Endometrial microvascular endothelial cells (primary cell): ENCODE measurements around the gene EXPH5. TPM values are rescaled to one million over a fixed set of nuclear protein-coding genes. Genes with fewer than 3 reads are reported as not detected.

Experiments used
- in situ Hi-C: cut with HindIII; loops from 2 replicates; pipeline ENCODE4 v1.10.0; 2017; ENCODE audit warnings: low sequenced_read_pairs, low pct_unique_long_range_greater_than_20kb; ENCODE audit errors: inconsistent ontology term
- total RNA-seq: library from RNA; depleted of rRNA; stranded (reverse); fragments of >200 nt; gene quantifications from one replicate; pipeline ENCODE4 v1.2.3, GENCODE V29; 2015; ENCODE audit errors: inconsistent ontology term

EXPH5 gene
- total RNA-seq, 1 donor from 2014 or later = 0.28 TPM

DNA sequence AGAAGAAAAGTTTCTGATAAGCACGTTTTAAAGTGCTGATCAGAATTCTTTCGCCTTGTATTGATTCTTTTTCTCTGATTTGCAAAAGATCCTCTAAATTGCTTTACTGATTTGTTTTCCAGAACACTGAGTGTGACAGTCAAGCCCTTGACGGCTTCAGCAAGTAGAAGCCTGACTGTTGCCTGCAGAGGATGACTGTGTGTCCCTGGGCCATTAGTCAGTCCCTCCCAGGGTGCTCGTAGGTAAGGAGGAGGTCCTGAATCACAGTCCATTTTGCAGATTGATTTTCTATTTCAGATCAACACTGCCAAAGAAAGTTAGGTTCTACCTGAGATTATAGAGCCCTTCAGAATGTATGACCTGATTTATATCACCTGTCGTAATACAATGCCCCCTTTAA lies 56.8 kb downstream of the EXPH5 start:
- in situ Hi-C loops = no loop called here

GRCh38 chr11:108535384-108535955 lies 58.1 kb downstream of the EXPH5 start:
- in situ Hi-C loops = no loop called here

- in situ Hi-C loops = no loop called here
Measured at GRCh38 chr11:108534274-108534882, 59.2 kb downstream of the EXPH5 start.

GRCh38 chr11:108530426-108530825 lies 63.1 kb downstream of the EXPH5 start:
- in situ Hi-C loops = no loop called here

GRCh38 chr11:108527382-108527781 lies 66.2 kb downstream of the EXPH5 start:
- in situ Hi-C loops = no loop called here

DNA sequence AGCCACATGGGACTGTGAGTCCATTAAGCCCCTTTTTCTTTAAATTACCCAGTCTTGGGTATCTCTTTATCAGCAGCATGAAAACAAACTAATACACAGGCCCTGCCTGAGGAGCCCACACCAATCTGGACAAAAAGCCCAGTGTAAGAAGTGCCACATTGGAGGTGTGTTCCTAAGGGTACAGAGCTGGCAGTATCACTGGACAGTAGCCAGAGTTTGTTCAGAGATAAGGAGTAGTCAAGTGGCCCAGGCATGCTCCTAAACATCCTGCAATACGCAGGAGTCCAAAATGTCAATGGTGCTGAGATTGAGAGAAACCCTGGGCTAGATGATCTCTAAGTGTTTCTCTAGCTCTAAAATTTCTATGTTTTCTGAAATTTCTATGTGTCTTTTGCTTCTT lies 68.4 kb downstream of the EXPH5 start:
- in situ Hi-C loops = no loop called here

GRCh38 chr11:108524422-108524821 lies 69.1 kb downstream of the EXPH5 start:
- in situ Hi-C loops = no loop called here

GRCh38 chr11:108522318-108522717 lies 71.2 kb downstream of the EXPH5 start:
- in situ Hi-C loops = no loop called here

GRCh38 chr11:108518581-108518980 lies 75.0 kb downstream of the EXPH5 start:
- in situ Hi-C loops = no loop called here

GRCh38 chr11:108516125-108516524 lies 77.4 kb downstream of the EXPH5 start:
- in situ Hi-C loops = no loop called here

GRCh38 chr11:108512708-108513107 lies 80.9 kb downstream of the EXPH5 start:
- in situ Hi-C loops = no loop called here

DNA sequence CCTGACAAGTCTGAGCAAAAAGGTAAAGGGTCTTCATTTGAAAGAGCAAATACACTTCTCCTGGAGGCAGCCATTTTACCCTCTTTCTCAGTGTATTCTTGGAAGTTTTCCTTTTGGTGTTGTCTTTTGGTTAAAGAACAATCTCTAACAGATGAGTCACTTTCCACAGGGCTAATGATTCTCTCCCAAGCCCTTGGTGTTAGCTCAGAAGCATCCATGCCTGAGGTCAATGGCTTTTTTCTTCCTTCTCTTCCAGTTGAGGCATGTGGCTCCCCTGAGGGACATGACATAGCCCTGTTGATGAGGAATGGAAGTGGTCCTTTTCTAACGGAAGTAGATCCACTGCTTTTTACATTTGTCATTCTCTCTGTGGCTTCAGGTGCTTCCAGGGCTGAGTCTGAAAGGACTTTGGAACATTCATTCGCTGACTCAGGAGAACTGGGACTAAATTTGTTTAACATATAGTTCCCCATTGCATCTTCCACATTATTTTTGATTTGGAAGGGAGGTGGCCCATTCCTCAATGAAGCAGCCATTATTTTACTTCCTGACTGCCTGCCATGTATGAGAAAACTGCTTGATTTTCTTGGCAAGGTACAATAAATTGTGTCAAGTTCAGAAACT lies 81.6 kb downstream of the EXPH5 start:
- in situ Hi-C loops = no loop called here

DNA sequence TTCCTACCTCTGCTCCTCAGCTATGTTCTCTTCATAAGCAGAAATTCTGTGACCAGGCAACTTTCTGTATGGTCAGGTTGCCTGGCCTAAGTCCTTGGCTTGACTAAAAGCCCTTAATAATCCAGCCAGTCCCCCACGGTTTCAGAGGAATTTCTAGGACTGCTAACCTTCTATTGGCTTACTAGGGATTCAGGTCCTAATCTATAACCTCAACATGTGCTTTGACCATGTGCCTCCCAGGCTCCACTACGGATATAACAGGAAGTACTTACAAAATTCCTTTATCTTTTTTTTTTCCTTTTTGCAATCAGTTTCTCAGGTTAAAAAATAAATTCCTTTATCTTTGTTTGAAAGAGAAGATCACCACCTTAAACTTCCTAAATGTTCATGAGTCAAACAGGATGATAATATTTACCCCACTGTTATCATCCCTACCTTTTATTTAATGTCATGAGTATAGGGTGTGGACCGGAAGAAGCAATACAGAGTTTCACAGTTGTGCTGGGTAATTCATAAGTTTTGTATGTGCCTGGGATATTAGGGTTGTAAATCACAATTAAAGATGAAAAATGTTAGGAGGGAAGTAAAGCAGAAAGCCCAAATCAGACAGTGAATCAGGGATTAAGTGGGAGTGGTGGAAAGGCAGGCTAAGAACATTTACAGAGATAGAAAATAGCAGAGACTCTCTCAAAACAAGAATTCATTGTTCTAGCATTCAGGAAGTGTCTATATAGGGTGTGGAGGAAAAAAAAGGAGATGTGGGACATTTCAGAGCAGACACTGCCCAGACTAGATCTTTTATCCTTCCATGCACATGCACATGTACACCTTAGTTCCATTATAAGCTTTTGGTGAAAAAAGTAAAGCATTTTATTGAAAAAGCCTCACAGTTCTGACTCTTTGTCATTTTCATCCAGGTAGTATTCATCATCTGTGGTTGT lies 84.6 kb downstream of the EXPH5 start:
- in situ Hi-C loops = no loop called here

DNA sequence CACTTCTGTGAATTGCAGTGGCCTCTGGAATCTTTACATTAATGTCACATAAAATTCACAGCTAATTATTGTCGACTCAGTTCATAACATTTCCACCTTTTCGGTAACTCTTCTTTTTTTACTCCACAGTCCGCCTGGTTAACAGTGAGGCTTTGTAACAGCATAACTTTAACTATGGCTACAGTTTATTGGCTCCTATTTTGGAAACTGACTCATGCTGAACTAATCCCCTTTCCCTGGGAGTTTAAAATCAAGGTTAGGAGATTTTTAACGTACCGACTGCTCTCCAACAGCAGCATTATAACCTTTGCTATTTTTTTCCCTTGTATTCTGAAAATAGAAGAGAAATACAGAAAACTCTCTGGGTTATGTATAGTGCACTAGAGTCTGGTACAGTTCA lies 92.2 kb downstream of the EXPH5 start:
- in situ Hi-C loops = no loop called here

DNA sequence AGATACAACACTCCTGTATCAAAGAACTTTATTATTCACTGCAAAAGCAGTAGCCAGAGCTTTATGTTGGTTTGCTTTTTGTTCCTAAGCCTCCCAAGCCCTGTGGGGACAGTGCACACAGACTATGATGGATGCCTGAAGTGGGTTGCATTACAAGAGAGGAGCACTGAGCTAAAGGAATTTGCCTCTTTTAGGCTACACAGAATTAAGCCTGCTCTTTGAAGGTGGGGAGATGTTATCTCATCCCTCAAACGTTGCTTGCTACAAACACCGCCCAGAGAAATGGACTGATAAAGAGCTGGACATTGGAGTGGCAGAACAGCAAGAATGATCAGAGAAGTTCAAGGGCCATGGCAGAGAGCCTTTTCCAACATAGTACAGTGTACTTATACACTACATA lies 92.8 kb downstream of the EXPH5 start:
- in situ Hi-C loops = no loop called here

- in situ Hi-C loops = no loop called here
Measured at GRCh38 chr11:108500169-108500568, 93.4 kb downstream of the EXPH5 start.

DNA sequence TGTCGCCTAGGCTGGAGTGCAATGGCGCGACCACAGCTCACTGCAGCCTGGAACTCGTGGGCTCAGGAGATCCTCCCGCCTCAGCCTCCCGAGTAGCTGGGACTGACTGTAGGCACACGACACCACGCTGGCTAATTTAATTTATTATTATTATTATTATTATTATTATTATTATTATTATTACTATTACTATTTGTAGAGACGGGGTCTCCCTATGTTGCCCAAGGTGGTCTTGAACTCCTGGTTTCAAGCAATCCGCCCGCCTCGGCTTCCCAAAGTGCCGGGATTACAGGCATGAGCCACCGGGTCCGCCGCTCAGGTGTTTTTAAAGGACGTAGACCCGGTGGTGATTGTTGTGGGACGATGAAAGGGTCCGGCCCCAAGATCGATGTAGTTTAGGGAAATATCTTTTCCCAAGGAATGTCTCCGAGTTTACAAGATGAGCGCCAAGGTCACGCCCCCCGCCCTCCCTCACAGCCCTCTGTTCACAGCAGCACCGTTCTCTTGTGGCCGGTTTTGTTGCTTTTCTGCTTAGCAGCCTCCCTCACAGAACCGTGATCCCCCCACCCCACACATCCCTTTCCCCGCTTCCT lies 94.7 kb downstream of the EXPH5 start:
- in situ Hi-C loops = no loop called here

GRCh38 chr11:108498046-108498815 lies 95.3 kb downstream of the EXPH5 start, which contains the start of gene POGLUT3:
Gene POGLUT3 (minus strand): TSS chr11:108498384. CDS start chr11:108498366, 18 bp downstream.
- in situ Hi-C loops = no loop called here
